Esophagus mucosa (tissue), 1 donor: Measurements from ENCODE around the gene LAMA1. TPM values are rescaled to one million over a fixed set of nuclear protein-coding genes. Genes with fewer than 3 reads are reported as not detected.

Experiments
- ATAC-seq: fragments of 200-7000 bp; cut with Tn5 transposase; one replicate; pipeline ENCODE4 v1.9.1; 2020
- total RNA-seq: library from RNA; stranded (reverse); gene quantifications from one replicate; pipeline ENCODE4 v1.2.4, GENCODE V29; 2023
- donor health status: DM: yes; HTN: yes; CAD: no.

The LAMA1 gene
- total RNA-seq, 1 donor from 2014 or later: 5.5 TPM

GRCh38 chr18:6982398-6982797 is 135.2 kb downstream of the LAMA1 start:
- ATAC-seq: no peak

DNA sequence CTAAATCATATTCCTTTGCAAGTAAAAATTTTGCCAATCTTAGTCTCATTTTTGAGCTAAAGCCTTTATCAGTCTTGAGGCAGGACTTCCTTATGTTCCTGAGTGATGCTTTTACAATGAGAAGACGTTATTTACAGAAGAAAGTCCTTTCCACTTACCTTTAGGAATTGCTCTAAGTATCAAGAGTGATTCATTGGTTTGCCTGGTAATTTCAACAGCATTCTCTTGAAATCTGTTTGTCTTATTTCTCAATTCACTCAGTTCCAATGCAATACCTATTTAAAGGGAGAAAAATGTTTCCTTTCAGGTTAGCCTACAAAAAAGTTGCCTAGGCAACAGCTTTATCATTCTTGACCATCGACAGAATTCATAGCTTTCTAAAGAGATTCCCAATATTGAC is 137.2 kb downstream of the LAMA1 start:
- no peak for ATAC-seq

GRCh38 chr18:6979954-6980353 is 137.6 kb downstream of the LAMA1 start:
- ATAC-seq: no peak

DNA sequence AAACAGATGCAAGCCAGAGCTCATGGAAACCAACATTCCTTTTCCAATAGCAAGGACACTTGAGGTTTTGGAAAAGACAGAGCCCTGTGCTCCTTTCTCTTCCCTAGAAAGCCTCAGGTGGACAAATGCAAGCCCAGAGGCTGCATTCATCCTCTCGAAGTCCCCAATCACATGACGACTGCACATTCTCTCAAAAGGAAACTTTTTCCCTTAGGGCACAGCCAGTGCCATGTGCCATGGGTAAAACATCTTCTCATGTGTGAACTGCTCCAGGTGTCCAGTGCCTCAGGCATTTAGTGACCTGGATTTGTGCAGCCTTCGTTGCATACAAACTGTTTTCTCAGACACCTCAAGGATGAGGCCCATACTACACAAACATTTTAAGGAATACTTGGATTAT is 140.7 kb downstream of the LAMA1 start:
- ATAC-seq: no peak

DNA sequence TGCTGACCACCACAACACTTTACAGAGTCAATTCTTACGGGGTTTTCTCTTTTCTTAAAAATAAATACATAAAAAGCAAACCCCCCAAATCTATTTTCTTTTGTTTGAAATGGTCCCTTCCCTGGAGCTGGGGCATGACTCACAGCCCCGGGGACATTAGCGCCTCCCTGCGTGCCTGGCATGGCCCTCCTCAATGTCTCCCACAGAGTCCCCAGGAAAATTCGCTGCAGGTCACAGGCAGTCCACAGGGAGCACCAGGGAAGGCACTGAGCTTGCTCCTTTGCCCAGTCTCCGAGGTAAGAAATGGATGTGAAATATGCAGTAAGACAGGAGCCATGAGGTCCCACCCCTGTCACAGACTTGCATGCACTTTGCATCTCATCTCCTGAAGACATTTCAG is 142.5 kb downstream of the LAMA1 start:
- no peak for ATAC-seq

DNA sequence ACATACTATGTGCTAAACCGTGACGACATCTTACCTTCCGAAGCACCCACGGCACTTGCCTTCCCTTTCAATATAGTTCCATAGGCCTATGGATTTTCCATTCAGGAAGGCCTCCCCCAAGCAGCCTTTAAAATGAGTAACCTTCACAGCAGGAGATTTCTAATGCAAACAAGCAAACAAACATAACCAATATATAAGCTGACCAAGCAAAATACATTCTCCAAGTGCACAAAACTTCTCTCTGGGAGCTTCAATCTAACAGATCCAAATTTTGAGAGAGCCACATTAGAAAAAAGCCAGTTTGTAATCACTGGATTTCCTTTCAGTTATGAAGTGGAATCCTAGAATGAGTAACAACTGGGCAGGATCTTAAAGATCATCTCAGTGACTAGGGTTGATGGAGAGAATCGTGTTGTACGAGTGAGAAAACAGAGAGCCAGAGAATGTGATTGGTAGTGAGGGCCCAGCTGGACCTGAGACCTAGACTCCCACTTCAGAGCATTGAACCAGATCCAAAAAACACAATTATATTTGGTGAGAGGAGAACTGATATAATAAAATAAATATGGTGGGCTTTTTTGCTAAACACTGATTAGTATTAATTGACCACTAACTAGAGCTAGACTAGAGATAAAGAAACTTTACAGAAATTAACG is 145.6 kb downstream of the LAMA1 start:
- no peak for ATAC-seq

GRCh38 chr18:6963452-6964097 is 154.0 kb downstream of the LAMA1 start:
- ATAC-seq: no peak

- no peak for ATAC-seq
Observed at GRCh38 chr18:6962571-6963451, 154.8 kb downstream of the LAMA1 start.

GRCh38 chr18:6961331-6961730 is 156.3 kb downstream of the LAMA1 start:
- ATAC-seq: no peak

GRCh38 chr18:6960656-6961055 is 156.9 kb downstream of the LAMA1 start:
- peak; percentile 41 for ATAC-seq

DNA sequence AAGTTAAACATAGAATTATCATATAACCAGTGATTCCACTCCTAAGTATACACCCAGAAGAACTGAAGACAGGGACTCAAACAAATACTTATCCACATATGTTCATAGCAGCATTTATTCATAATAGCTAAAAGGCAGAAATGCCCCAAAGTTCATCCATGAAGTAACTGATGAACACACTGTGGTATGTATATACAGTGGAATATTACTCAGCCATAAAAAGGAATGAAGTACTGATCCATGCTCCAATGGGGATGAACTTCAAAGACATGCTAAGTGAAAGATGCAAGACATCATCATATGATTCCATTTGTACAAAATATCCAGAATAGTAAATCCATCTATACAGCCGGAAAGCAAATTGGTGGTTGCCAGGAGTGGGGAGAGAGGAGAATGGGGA is 157.5 kb downstream of the LAMA1 start:
- no peak for ATAC-seq

- ATAC-seq: no peak
Observed at GRCh38 chr18:6959110-6959509, 158.5 kb downstream of the LAMA1 start.

GRCh38 chr18:6956999-6957398 is 160.6 kb downstream of the LAMA1 start:
- no peak for ATAC-seq

- ATAC-seq: no peak
Observed at GRCh38 chr18:6956495-6956894, 161.1 kb downstream of the LAMA1 start.

- ATAC-seq: no peak
Observed at GRCh38 chr18:6955304-6955703, 162.3 kb downstream of the LAMA1 start.

GRCh38 chr18:6954501-6954900 is 163.1 kb downstream of the LAMA1 start:
- ATAC-seq: no peak

- no peak for ATAC-seq
Observed at GRCh38 chr18:6951336-6952090, 166.1 kb downstream of the LAMA1 start.

- ATAC-seq: no peak
Observed at GRCh38 chr18:6950641-6951040, 167.0 kb downstream of the LAMA1 start.

GRCh38 chr18:6949800-6950586 is 167.6 kb downstream of the LAMA1 start:
- ATAC-seq: no peak

- ATAC-seq: no peak
Observed at GRCh38 chr18:6948281-6949055, 169.1 kb downstream of the LAMA1 start.

DNA sequence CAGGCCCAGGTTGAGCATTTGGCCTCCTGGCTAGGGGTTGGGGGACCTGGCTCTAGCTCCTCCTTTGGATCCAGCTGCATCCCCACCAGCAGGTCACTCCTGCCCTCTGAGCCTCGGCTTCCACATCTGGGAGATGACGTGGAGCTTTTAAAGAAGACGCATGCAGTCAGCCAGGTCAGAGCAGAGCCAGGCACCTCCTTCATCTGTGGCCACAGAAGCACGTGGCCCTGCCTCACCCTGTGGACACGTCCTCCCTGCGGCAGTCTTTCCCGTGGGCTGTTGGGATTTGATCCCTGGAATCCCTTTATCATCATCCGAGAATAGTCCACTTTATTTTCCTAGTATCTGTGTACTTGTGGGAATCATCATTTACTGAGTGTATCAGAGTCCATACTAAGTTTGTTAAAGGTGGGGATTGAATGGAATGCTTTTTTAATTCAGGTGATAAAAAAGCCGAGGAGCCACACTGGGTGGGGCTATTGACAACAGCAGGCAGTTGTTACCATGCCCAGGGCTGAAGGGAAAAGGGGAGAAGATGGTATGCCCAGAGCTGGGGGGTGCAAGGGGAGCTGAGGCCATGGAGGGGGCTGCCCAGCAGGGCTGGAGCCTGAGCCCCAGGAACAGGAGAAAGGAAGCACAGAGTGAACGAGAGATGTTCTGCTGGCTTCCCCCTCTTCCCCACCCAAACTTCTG is 170.1 kb downstream of the LAMA1 start:
- no peak for ATAC-seq
